D341Med (cell line): ENCODE data around the gene NRN1L.
"Not testable (repeated sequence)": the region's sequence is repeated elsewhere in the genome, so short reads cannot be mapped to it uniquely, and the experiment has no call there.

Experiments
- DNase-seq: peaks from one replicate; pipeline ENCODE4 v3.0.0; 2012; ENCODE audit warnings: low spot score

NRN1L gene

GRCh38 chr16:67860589-67861398, 23.9 kb upstream of the NRN1L start:
- no peak for DNase-seq

GRCh38 chr16:67861877-67862276, 22.8 kb upstream of the NRN1L start:
- no peak for DNase-seq

- DNase-seq, result peak; percentile 71
Observed at GRCh38 chr16:67862623-67863583, 21.8 kb upstream of the NRN1L start.

- DNase-seq, result not testable (repeated sequence)
Observed at GRCh38 chr16:67864044-67864443, 20.6 kb upstream of the NRN1L start.

- DNase-seq, result no peak
Observed at GRCh38 chr16:67864594-67864993, 20.1 kb upstream of the NRN1L start.

- peak; percentile 71 for DNase-seq
Observed at GRCh38 chr16:67865318-67865717, 19.4 kb upstream of the NRN1L start.

GRCh38 chr16:67868290-67868689, 16.4 kb upstream of the NRN1L start:
- DNase-seq, result no peak

GRCh38 chr16:67869653-67870052, 15.0 kb upstream of the NRN1L start:
- no peak for DNase-seq

GRCh38 chr16:67871256-67871655, 13.4 kb upstream of the NRN1L start:
- DNase-seq, result no peak

GRCh38 chr16:67872131-67872630, 12.5 kb upstream of the NRN1L start:
- DNase-seq, result no peak

GRCh38 chr16:67872631-67873434, 11.9 kb upstream of the NRN1L start, which contains the start of gene EDC4:
Gene EDC4, plus strand, starts transcription at chr16:67873052. Its CDS starts 210 bp downstream, at chr16:67873262.
- peak; percentile 92 for DNase-seq

- DNase-seq, result no peak
Observed at GRCh38 chr16:67873435-67874370, 11.0 kb upstream of the NRN1L start.

- DNase-seq, result no peak
Observed at GRCh38 chr16:67874372-67874771, 10.3 kb upstream of the NRN1L start.

GRCh38 chr16:67877064-67877463, 7.6 kb upstream of the NRN1L start:
- DNase-seq, result no peak

- DNase-seq, result no peak
Observed at GRCh38 chr16:67878232-67878631, 6.5 kb upstream of the NRN1L start.

GRCh38 chr16:67878846-67879245, 5.8 kb upstream of the NRN1L start:
- no peak for DNase-seq

- no peak for DNase-seq
Observed at GRCh38 chr16:67879462-67879861, 5.2 kb upstream of the NRN1L start.

- DNase-seq, result no peak
Observed at GRCh38 chr16:67879936-67880335, 4.7 kb upstream of the NRN1L start.

GRCh38 chr16:67880584-67880983, 4.1 kb upstream of the NRN1L start:
- DNase-seq, result no peak

GRCh38 chr16:67881621-67882161, 3.0 kb upstream of the NRN1L start:
- no peak for DNase-seq
